LNCAP (cell line): ENCODE data around the gene TMEM184A.

Experiments
- TF ChIP-seq, protein P1 (sequence below): fragments of 450-650 bp; IDR thresholded peaks from 2 replicates; pipeline ENCODE4 v1.5.1; 2017; ENCODE audit warnings: mild to moderate bottlenecking

Gene TMEM184A

DNA sequence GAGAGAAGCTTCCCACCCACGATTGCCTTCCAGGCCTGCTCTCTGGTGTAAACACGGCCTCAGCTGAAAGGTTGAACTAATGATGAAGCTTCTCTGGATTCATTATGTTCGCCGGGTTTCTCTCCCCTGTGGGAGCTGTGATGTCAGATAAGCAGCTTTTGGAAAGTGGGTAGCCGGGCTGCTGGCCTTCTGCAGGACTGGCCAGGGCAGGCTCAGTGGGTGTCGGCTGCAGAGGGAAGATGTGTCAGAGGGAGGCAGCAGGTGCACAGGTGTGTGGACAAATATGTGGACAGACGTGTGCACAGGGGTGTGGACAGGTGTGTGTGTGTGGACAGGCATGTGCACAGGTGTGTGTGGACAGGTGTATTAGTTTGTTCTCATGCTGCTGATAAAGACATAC is 42.3 kb upstream of the TMEM184A start:
- TF ChIP-seq, protein P1, sequence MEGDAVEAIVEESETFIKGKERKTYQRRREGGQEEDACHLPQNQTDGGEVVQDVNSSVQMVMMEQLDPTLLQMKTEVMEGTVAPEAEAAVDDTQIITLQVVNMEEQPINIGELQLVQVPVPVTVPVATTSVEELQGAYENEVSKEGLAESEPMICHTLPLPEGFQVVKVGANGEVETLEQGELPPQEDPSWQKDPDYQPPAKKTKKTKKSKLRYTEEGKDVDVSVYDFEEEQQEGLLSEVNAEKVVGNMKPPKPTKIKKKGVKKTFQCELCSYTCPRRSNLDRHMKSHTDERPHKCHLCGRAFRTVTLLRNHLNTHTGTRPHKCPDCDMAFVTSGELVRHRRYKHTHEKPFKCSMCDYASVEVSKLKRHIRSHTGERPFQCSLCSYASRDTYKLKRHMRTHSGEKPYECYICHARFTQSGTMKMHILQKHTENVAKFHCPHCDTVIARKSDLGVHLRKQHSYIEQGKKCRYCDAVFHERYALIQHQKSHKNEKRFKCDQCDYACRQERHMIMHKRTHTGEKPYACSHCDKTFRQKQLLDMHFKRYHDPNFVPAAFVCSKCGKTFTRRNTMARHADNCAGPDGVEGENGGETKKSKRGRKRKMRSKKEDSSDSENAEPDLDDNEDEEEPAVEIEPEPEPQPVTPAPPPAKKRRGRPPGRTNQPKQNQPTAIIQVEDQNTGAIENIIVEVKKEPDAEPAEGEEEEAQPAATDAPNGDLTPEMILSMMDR, result no peak

DNA sequence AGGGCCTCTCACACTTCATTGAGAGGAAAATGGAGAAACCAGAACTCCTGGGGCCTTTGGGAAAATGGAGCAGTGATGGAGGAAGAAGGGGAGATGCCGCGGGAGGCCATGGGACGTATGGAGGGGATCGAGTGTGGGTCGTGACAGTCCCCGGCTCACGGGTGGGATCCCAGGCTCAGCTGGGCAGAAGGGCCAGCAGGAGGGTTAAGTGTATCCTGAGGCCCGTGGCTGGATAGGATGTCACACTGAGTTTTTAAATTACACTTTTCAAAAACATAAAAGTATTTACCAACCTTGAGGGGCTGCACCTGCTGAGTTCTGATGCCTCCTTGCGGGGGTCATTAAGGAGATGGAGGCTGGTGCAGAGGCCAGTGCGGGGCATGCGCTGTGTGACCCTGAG is 41.8 kb upstream of the TMEM184A start:
- TF ChIP-seq, protein P1, result no peak

DNA sequence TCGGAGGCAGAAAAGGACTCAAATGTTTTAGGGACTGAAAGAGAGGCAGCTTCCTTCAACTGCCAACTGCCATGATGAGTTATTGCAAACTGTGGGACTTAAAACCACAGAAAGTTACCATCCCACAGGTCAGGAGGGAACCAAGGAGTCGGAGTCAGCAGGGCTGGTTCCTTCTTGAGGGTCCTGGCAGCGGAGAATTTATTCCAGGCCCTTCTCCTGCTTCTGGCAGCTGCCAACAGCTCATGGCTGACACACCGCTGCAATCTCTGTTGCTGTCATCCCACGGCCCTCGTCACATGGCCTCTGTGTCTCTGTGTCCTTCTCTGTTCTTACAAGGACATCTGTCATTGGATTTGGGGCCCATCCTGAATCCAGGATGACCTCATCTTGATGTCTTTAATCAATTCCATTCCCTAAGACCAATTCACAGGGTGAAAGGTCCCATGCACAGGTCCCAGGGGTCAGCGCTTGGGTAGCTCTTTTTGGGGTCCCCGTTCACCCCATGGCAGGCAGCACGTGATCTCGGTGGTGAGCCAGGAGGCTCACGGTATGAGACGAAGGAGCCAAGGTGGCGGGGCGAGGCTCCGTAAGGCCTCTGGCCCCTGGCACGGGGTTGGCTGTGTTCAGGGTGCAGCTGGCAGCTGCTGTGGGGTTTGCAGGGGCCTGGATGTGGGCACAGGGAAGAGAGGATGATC is 41.2 kb upstream of the TMEM184A start:
- TF ChIP-seq, protein P1, result no peak

DNA sequence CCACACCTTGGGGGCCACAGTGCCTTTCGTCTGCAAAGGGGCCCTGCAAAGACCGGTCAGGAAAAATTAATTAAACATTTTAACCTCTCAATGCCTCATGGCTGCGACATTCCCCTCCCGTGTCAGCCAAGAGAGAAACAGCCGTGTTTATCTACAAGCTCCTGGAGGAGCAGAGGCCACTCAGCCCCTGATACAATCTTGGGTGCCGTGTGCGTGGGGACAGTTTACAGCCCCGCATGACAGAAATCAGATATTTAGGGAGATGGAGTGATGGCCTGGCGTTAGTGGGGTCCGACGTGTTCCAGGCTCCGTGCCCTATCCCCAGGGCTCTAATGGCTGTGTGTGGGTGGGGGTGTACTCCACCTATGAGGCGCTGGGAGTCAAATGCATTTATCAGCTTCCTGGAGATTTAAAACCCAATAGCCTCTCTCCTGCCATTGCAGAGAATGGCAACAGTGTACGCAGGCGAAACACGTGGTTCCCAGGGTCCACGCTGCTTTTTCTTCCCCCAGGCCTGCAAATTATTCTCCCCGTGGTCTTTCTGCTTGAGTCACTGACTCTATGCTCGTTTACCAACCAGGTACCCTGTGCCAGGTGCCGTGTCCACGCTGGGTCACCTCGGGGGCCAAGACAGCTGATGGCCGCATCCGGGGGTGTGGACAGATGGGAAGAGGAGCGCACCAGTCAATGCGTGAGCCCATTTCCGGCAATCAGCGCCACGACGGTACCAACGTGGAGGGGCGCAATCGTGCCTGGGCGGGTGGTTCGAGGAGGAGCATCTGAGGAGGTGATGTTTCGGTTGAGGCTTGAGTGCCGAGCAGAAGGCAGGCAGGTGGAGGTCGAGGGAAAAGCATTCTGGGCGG is 40.4 kb upstream of the TMEM184A start:
- TF ChIP-seq, protein P1, result no peak

DNA sequence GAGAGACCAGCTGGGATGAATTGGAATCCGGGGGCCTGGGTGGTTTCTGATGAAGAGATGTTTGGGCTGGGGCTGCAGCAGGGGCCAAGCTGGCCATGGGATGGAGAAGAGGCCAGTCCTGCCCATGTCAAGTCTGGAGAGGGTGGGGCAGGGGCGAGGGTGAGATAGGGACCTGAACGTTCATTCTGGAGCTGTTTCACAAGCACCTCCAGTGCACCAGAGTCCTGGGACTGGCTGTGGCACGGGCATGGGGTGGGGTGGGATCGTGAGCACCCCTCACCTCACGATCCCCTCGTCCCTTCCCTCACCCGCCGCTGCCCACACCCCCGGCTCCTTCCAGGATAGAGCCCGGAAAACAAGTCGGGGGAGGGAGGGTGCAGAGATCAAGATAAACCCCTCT is 39.6 kb upstream of the TMEM184A start:
- TF ChIP-seq, protein P1, result no peak

DNA sequence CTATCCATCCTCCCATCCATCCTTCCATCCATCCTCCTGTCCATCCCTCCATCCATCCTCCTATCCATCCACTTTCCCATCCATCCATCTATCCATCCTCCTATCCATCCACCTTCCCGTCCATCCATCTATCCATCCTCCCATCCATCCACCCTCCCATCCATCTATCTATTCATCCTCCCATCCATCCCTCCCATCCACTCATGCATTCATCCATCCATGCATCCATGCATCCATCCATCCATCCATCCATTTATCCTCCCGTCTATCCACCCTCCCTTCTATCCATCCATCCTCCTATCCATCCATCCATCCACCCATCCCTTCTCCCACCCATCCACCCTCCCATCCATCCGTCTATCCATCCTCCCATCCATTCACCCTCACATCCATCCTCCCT is 39.0 kb upstream of the TMEM184A start:
- TF ChIP-seq, protein P1, result no peak

DNA sequence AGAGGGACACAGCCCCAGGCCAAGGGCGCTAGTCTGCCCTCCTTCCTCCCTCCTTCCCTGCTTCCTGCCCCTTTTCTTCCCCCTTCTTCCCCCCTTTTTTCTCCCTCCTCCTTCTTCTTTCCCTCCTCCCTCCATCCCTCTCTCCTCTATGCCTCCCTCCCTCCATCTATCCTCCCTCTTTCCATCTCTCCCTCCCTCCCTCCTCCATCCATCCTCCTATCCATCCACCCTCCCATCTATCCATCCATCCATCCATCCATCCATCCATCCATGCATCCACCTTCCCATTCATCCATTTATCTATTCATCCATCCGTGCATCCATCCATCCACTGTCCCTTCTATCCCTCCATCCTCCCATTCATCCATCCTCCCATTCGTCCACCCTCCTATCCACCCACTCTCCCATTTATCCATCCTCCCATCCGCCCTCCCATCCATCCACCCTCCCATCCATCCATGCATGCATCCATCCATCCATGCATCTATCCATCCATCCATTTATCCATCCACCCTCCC is 38.0 kb upstream of the TMEM184A start:
- TF ChIP-seq, protein P1, result no peak
